Measurements from ENCODE around the gene SIGLEC9.

DNA sequence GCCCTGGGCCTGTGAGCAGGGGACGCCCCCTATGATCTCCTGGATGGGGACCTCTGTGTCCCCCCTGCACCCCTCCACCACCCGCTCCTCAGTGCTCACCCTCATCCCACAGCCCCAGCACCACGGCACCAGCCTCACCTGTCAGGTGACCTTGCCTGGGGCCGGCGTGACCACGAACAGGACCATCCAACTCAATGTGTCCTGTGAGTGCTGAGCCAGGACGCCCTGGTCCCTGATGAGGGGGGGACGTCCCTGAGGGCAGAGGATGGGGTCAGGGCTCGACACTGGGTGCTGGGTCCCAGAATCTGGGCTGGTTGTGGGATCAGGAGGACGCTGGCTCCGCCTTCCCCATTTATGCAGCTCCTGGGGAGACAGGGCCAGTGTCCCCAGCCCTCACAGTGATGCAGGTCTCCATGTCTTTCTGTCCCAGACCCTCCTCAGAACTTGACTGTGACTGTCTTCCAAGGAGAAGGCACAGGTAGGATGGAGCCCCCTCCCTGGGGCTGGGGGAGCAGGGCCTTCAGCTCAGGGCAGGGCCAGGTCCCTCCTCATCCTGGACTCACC lies 19.9 kb downstream of the SIGLEC9 start:
- TF ChIP-seq, protein P1, sequence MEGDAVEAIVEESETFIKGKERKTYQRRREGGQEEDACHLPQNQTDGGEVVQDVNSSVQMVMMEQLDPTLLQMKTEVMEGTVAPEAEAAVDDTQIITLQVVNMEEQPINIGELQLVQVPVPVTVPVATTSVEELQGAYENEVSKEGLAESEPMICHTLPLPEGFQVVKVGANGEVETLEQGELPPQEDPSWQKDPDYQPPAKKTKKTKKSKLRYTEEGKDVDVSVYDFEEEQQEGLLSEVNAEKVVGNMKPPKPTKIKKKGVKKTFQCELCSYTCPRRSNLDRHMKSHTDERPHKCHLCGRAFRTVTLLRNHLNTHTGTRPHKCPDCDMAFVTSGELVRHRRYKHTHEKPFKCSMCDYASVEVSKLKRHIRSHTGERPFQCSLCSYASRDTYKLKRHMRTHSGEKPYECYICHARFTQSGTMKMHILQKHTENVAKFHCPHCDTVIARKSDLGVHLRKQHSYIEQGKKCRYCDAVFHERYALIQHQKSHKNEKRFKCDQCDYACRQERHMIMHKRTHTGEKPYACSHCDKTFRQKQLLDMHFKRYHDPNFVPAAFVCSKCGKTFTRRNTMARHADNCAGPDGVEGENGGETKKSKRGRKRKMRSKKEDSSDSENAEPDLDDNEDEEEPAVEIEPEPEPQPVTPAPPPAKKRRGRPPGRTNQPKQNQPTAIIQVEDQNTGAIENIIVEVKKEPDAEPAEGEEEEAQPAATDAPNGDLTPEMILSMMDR (IDR thresholded peaks at IDR 0.05) = no peak
- no peak for TF ChIP-seq POLR2A (IDR thresholded peaks at IDR 0.05)
